GM06990 (cell line): ENCODE measurements around the gene SLC6A17.

Experiments used
- DNase-seq: peaks from one replicate; pipeline ENCODE4 v3.0.0-alpha.2; 2011; ENCODE audit not compliant: insufficient read length; ENCODE audit errors: extremely low read depth
- H3K27me3 ChIP-seq: replicated peaks from 2 replicates; pipeline ENCODE4 v1.6.0; 2011; ENCODE audit warnings: low read length; ENCODE audit not compliant: control insufficient read depth, insufficient read depth
- H3K36me3 ChIP-seq: 2 replicates; pipeline ENCODE4 v1.5.1; 2011; ENCODE audit warnings: low read length; ENCODE audit not compliant: control insufficient read depth, insufficient read depth
- H3K4me3 ChIP-seq: replicated peaks from 2 replicates; pipeline ENCODE4 v1.5.1; 2011; ENCODE audit warnings: low read depth, mild to moderate bottlenecking, control low read depth, low read length
- CTCF ChIP-seq: IDR thresholded peaks from 2 replicates; pipeline ENCODE4 v1.5.1; 2011; ENCODE audit warnings: low read length, control low read depth, mild to moderate bottlenecking, inconsistent platforms; ENCODE audit not compliant: insufficient read depth, poor library complexity, severe bottlenecking

The SLC6A17 gene

GRCh38 chr1:110174961-110175360 is 24.7 kb downstream of the SLC6A17 start:
- H3K36me3 ChIP-seq = no peaks in the 10 kb centered on the region
- TF ChIP-seq CTCF = no peak
- no peak overlapping the region for H3K4me3 ChIP-seq
- no peaks in the 10 kb centered on the region; the same call in 1 of the 2 replicates for H3K27me3 ChIP-seq
- no peak for DNase-seq

GRCh38 chr1:110176299-110176956 is 26.1 kb downstream of the SLC6A17 start:
- no peak for TF ChIP-seq CTCF
- no peak overlapping the region for H3K4me3 ChIP-seq
- DNase-seq = no peak
- no peaks in the 10 kb centered on the region for H3K36me3 ChIP-seq
- H3K27me3 ChIP-seq = no peaks in the 10 kb centered on the region; the same call in 1 of the 2 replicates

DNA sequence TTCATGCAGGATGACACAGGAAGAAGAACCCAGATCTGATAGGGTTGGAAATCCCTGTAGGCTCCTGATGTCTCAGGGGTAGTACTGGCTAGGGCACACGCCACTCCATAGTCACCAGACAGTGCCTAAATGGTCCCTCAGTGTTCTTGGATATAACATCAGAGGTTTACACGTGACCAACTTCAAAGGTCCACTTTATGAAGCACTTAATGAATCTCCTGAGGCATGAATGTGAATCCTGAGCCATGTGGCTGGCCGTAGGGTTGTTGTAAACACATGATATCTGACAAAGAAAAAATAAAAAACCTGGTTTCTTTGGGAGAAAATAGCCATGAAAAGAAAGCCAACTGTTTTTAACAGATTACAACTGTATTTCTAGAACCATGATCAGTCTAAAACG is 27.5 kb downstream of the SLC6A17 start:
- DNase-seq = no peak
- no peak for TF ChIP-seq CTCF
- no peaks in the 10 kb centered on the region for H3K36me3 ChIP-seq

GRCh38 chr1:110183642-110184167 is 33.4 kb downstream of the SLC6A17 start:
- TF ChIP-seq CTCF = no peak
- no peak overlapping the region for H3K4me3 ChIP-seq
- no peak for DNase-seq
- no peaks in the 10 kb centered on the region; the same call in 1 of the 2 replicates for H3K27me3 ChIP-seq
- H3K36me3 ChIP-seq = no peaks in the 10 kb centered on the region

More for the DNA sequence above, 27.5 kb downstream of the SLC6A17 start:
- Histone ChIP-seq H3K27me3 (no peaks in the 10 kb centered on the region; the same call in none of the 2 replicates), H3K4me3 (no peak overlapping the region)

GRCh38 chr1:110184446-110184845 is 34.2 kb downstream of the SLC6A17 start:
- no peak for TF ChIP-seq CTCF
- no peaks in the 10 kb centered on the region for H3K36me3 ChIP-seq
- peaks cover 3% of the 10 kb centered on the region for H3K27me3 ChIP-seq
- H3K4me3 ChIP-seq = no peak overlapping the region
- no peak for DNase-seq

GRCh38 chr1:110185181-110185580 is 34.9 kb downstream of the SLC6A17 start:
- no peak for DNase-seq
- no peaks in the 10 kb centered on the region for H3K36me3 ChIP-seq
- H3K4me3 ChIP-seq = no peak overlapping the region
- TF ChIP-seq CTCF = no peak
- H3K27me3 ChIP-seq = peaks cover 4% of the 10 kb centered on the region
